ENCODE data around the gene CCIN. TPM values are rescaled to one million over a fixed set of nuclear protein-coding genes. Genes with fewer than 3 reads are reported as not detected.

CCIN gene
- total and polyA plus RNA-seq, 9 of the 15 experiments (the other 6 are each of a cell fraction or from before 2014, with no cell fraction given) = not detected

DNA sequence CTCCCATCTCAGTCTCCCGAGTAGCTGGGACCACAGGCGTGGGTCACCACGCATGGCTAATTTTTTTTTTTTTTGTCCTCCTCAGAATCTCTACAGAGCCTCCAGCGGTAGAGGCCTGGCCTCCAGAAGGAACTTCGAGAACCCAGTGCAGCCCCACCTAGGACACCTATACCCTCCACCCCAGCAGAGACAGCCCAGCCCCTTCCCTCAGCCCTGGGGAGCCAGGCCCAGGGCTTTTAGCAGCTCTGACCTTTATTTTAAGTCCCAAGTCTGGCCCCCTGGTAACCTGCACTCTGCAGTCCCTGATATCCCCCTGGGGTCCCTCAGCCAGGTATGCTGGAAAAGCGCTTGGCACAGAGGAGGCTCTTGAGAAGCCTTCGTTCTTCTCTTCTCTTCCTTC is 27.4 kb upstream of the CCIN start:
- WGBS (ENCODE audit: insufficient coverage, low coverage, missing lambda C conversion rate) = 100% methylated on average over 2 of the region's 7 CpGs
- FAIRE-seq = no peak
- in situ Hi-C loops (cut with MboI) (no loop called here), intact Hi-C loops (cut with micrococcal nuclease) (no loop called here)
- no peak for TF ChIP-seq ATF7 (IDR thresholded peaks at IDR 0.05)
- no peak for TF ChIP-seq SMAD2 (IDR thresholded peaks at IDR 0.05; ENCODE audit: low read depth, low read length)
- no peak for TF ChIP-seq HNRNPUL1 (IDR thresholded peaks at IDR 0.05; ENCODE audit: low read length)
- no peak for TF ChIP-seq KLF13 (tag; IDR thresholded peaks at IDR 0.05; ENCODE audit: borderline replicate concordance, low read depth)
- TF ChIP-seq DIDO1 (tag; IDR thresholded peaks at IDR 0.05; ENCODE audit: low read depth) = no peak
- Histone ChIP-seq H2AFZ (ENCODE audit: low read depth, low read length) (peak overlapping the region; percentile 66), H3K27ac (ENCODE audit: extremely low read depth, low read depth, low read length) (peak overlapping the region; percentile 59), H3K36me3 (ENCODE audit: control insufficient read depth, insufficient read depth, low read length) (no peaks in the 10 kb centered on the region), H3K4me2 (ENCODE audit: insufficient read depth, low read length) (peak overlapping the region; percentile 73; the same call in 1 of the 2 replicates), H3K9me3 (replicated peaks; ENCODE audit: control insufficient read depth, insufficient read depth, low read depth, low read length) (no peaks in the 10 kb centered on the region), H3K9me1 (ENCODE audit: control insufficient read depth, insufficient read depth, low read length) (no peaks in the 10 kb centered on the region), H3K27me3 (ENCODE audit: control insufficient read depth in 2 of 2, insufficient read depth in 2 of 2, low read length in 2 of 2) (no peaks in the 10 kb centered on the region), H3K79me2 (ENCODE audit: control insufficient read depth, insufficient read depth, low read length) (peaks cover 6% of the 10 kb centered on the region; the same call in 1 of the 3 replicates), H3K9ac (ENCODE audit: insufficient read depth in 1 of 2, low read depth in 2 of 2, low read length in 2 of 2) (peak overlapping the region; percentile 33 to 67; a peak in 3 of 4 replicates), H4K20me1 (replicated peaks; ENCODE audit: control insufficient read depth, insufficient read depth, low read length) (no peaks in the 10 kb centered on the region; the same call in 1 of the 2 replicates), H3K4me3 (no peak overlapping the region), H3K4me1 (replicated peaks in 1 of 2; ENCODE audit: control insufficient read depth in 2 of 2, insufficient read depth in 2 of 2, low read length in 2 of 2) (peaks cover 35 to 51% of the 10 kb centered on the region in 2 experiments; a peak in 4 of 5 replicates)
- BruUV-seq (replicated peaks) = no TSS peak
- ATAC-seq = no peak
- POLR2A ChIA-PET = interaction anchor here (0.5 to 1.0 kb wide), 3 partner anchors 9 to 113 kb away, joined by 3 to 6 read pairs (median 3); no protein-coding TSS in a partner anchor
- CTCF ChIA-PET (ENCODE audit: low intra/inter-chr PET ratio) = no interaction called here
- DNase-seq (ENCODE audit: extremely low read depth in 1 of 4, low spot score in 3 of 4) = no peak

All from K562 (cell line).